Measurements from ENCODE around the gene ADCK1. TPM values are rescaled to one million over a fixed set of nuclear protein-coding genes. Genes with fewer than 3 reads are reported as not detected.
"Not testable (repeated sequence)": the region's sequence is repeated elsewhere in the genome, so short reads cannot be mapped to it uniquely, and the experiment has no call there.

The ADCK1 gene
- total RNA-seq, 1 donor from 2014 or later = 4.5 TPM

- Histone ChIP-seq H3K27me3 (ENCODE audit: control insufficient read depth, insufficient read depth, low read length) (no peaks in the 10 kb centered on the region), H3K36me3 (ENCODE audit: control insufficient read depth, insufficient read depth, low read length) (no peaks in the 10 kb centered on the region), H3K4me3 (ENCODE audit: low read depth, low read length) (no peak overlapping the region)
- no peak for TF ChIP-seq CTCF (IDR thresholded peaks at IDR 0.05; ENCODE audit: insufficient read depth, low read length, severe bottlenecking)
- FAIRE-seq = peak; percentile 7
- no peak for DNase-seq (ENCODE audit: low read depth)
These were observed 111.4 kb downstream of the ADCK1 start for GRCh38 chr14:77911356-77911755.

GRCh38 chr14:77912754-77913556, 113.0 kb downstream of the ADCK1 start:
- no peaks in the 10 kb centered on the region for H3K36me3 ChIP-seq (ENCODE audit: control insufficient read depth, insufficient read depth, low read length)
- H3K4me3 ChIP-seq (ENCODE audit: low read depth, low read length) = no peak overlapping the region
- FAIRE-seq = no peak
- H3K27me3 ChIP-seq (ENCODE audit: control insufficient read depth, insufficient read depth, low read length) = no peaks in the 10 kb centered on the region
- DNase-seq (ENCODE audit: low read depth) = no peak
- TF ChIP-seq CTCF (IDR thresholded peaks at IDR 0.05; ENCODE audit: insufficient read depth, low read length, severe bottlenecking) = no peak

GRCh38 chr14:77914073-77914721, 114.3 kb downstream of the ADCK1 start:
- TF ChIP-seq CTCF (IDR thresholded peaks at IDR 0.05; ENCODE audit: insufficient read depth, low read length, severe bottlenecking) = no peak
- FAIRE-seq (no peak), DNase-seq (ENCODE audit: low read depth) (no peak)
- no peak overlapping the region for H3K4me3 ChIP-seq (ENCODE audit: low read depth, low read length)
- no peaks in the 10 kb centered on the region for H3K27me3 ChIP-seq (ENCODE audit: control insufficient read depth, insufficient read depth, low read length)
- H3K36me3 ChIP-seq (ENCODE audit: control insufficient read depth, insufficient read depth, low read length) = no peaks in the 10 kb centered on the region

- not testable (repeated sequence) for H3K4me3 ChIP-seq (ENCODE audit: low read depth, low read length); H3K36me3 ChIP-seq (ENCODE audit: control insufficient read depth, insufficient read depth, low read length); H3K27me3 ChIP-seq (ENCODE audit: control insufficient read depth, insufficient read depth, low read length); DNase-seq (ENCODE audit: low read depth); FAIRE-seq
These were observed 115.5 kb downstream of the ADCK1 start for GRCh38 chr14:77915390-77915789.

GRCh38 chr14:77917491-77918201, 117.7 kb downstream of the ADCK1 start:
- no peaks in the 10 kb centered on the region for H3K36me3 ChIP-seq (ENCODE audit: control insufficient read depth, insufficient read depth, low read length)
- DNase-seq (ENCODE audit: low read depth) (no peak), FAIRE-seq (no peak)
- TF ChIP-seq CTCF (IDR thresholded peaks at IDR 0.05; ENCODE audit: insufficient read depth, low read length, severe bottlenecking) = no peak
- H3K27me3 ChIP-seq (ENCODE audit: control insufficient read depth, insufficient read depth, low read length) = no peaks in the 10 kb centered on the region
- H3K4me3 ChIP-seq (ENCODE audit: low read depth, low read length) = no peak overlapping the region

- no peak for TF ChIP-seq CTCF (IDR thresholded peaks at IDR 0.05; ENCODE audit: insufficient read depth, low read length, severe bottlenecking)
- Histone ChIP-seq H3K36me3 (ENCODE audit: control insufficient read depth, insufficient read depth, low read length) (no peaks in the 10 kb centered on the region), H3K4me3 (ENCODE audit: low read depth, low read length) (no peak overlapping the region), H3K27me3 (ENCODE audit: control insufficient read depth, insufficient read depth, low read length) (no peaks in the 10 kb centered on the region)
- FAIRE-seq (no peak), DNase-seq (ENCODE audit: low read depth) (no peak)
These were observed 118.5 kb downstream of the ADCK1 start for GRCh38 chr14:77918448-77918847.

Measured in bronchial epithelial cell (primary cell).